Neural cell (in vitro differentiated cells): ENCODE measurements around the gene NUDT4.

Experiments used
- CTCF ChIP-seq: fragments of 450-650 bp; IDR thresholded peaks from 2 replicates; pipeline ENCODE4 v1.5.1; 2014; ENCODE audit warnings: antibody characterized with exemption, mild to moderate bottlenecking, moderate library complexity; ENCODE audit not compliant: poor library complexity, severe bottlenecking
- EP300 ChIP-seq: fragments of 450-650 bp; conservative IDR thresholded peaks from 2 replicates; pipeline ENCODE4 v1.6.1; 2014; ENCODE audit warnings: antibody characterized with exemption, mild to moderate bottlenecking, moderate library complexity; ENCODE audit not compliant: poor library complexity, severe bottlenecking

GRCh38 chr12:93456077-93456476 is 78.4 kb downstream of the NUDT4 start:
- no peak for TF ChIP-seq EP300
- no peak for TF ChIP-seq CTCF
